HG02610 (cell line): ENCODE data around the gene H2BK1.

Source experiments
- ATAC-seq: cut with Tn5 transposase; IDR thresholded peaks from one replicate; pipeline ENCODE4 v1.9.1; 2021; ENCODE audit warnings: mild to moderate bottlenecking, moderate library complexity; ENCODE audit not compliant: unreplicated experiment

H2BK1 gene

GRCh38 chr7:151210087-151210854 lies at the start of gene H2BK1:
Gene H2BK1 (minus strand): TSS chr7:151210488. CDS start chr7:151210318, 170 bp downstream.
- no peak for ATAC-seq

GRCh38 chr7:151257990-151258389 lies 47.7 kb upstream of the H2BK1 start:
- no peak for ATAC-seq

GRCh38 chr7:151256410-151257045 lies 46.2 kb upstream of the H2BK1 start:
- no peak for ATAC-seq

- no peak for ATAC-seq
Observed at GRCh38 chr7:151255390-151255789, 45.1 kb upstream of the H2BK1 start.

GRCh38 chr7:151254851-151255250 lies 44.6 kb upstream of the H2BK1 start:
- no peak for ATAC-seq

- no peak for ATAC-seq
Observed at GRCh38 chr7:151254316-151254715, 44.0 kb upstream of the H2BK1 start.

- ATAC-seq = no peak
Observed at GRCh38 chr7:151252961-151253711, 42.8 kb upstream of the H2BK1 start.

GRCh38 chr7:151252561-151252835 lies 42.2 kb upstream of the H2BK1 start:
- no peak for ATAC-seq

GRCh38 chr7:151251689-151252560 lies 41.6 kb upstream of the H2BK1 start:
- no peak for ATAC-seq

- ATAC-seq = no peak
Observed at GRCh38 chr7:151251328-151251688, 41.0 kb upstream of the H2BK1 start.

GRCh38 chr7:151250181-151251132 lies 40.2 kb upstream of the H2BK1 start:
- no peak for ATAC-seq

- ATAC-seq = no peak
Observed at GRCh38 chr7:151249732-151250072, 39.4 kb upstream of the H2BK1 start.

GRCh38 chr7:151249034-151249731 lies 38.9 kb upstream of the H2BK1 start:
- no peak for ATAC-seq

- ATAC-seq = no peak
Observed at GRCh38 chr7:151248346-151249033, 38.2 kb upstream of the H2BK1 start, which contains the start of gene SMARCD3. Gene SMARCD3 (minus strand): TSS chr7:151248694. CDS start chr7:151248562, 132 bp downstream.

- no peak for ATAC-seq
Observed at GRCh38 chr7:151247611-151248345, 37.5 kb upstream of the H2BK1 start.

- ATAC-seq = no peak
Observed at GRCh38 chr7:151246851-151247580, 36.7 kb upstream of the H2BK1 start.

GRCh38 chr7:151246102-151246850 lies 36.0 kb upstream of the H2BK1 start:
- ATAC-seq = no peak
